ENCODE measurements around the gene NAV3.
"Not testable (repeated sequence)": the region's sequence is repeated elsewhere in the genome, so short reads cannot be mapped to it uniquely, and the experiment has no call there.

NAV3 gene

DNA sequence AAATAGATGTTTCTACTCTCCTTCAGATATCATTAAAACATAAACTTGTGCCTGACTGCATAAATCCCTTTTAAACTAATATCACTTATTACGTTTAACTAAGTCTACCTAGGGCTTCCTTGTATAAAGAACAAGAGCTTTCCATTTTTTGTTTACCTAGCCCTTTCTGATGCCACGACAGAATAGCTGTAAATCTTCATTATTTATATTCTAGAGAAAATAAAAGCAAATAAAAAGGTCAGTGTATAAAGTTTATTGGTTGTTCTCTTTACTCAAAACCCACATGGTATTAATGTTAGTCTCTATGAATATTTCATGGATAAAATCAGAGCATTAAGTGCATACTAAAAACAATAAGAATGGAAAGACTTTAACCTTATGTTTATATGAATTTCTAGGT is 269.1 kb downstream of the NAV3 start:
- TF ChIP-seq EZH2phosphoT487 (IDR thresholded peaks at IDR 0.05; ENCODE audit: low read length) (no peak), EZH2 (optimal IDR thresholded peaks at IDR 0.05; ENCODE audit: low read depth, low read length) (no peak)
- TF ChIP-seq, protein P1, sequence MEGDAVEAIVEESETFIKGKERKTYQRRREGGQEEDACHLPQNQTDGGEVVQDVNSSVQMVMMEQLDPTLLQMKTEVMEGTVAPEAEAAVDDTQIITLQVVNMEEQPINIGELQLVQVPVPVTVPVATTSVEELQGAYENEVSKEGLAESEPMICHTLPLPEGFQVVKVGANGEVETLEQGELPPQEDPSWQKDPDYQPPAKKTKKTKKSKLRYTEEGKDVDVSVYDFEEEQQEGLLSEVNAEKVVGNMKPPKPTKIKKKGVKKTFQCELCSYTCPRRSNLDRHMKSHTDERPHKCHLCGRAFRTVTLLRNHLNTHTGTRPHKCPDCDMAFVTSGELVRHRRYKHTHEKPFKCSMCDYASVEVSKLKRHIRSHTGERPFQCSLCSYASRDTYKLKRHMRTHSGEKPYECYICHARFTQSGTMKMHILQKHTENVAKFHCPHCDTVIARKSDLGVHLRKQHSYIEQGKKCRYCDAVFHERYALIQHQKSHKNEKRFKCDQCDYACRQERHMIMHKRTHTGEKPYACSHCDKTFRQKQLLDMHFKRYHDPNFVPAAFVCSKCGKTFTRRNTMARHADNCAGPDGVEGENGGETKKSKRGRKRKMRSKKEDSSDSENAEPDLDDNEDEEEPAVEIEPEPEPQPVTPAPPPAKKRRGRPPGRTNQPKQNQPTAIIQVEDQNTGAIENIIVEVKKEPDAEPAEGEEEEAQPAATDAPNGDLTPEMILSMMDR (IDR thresholded peaks at IDR 0.05; ENCODE audit: low read length): no peak
- Histone ChIP-seq H3K4me1 (ENCODE audit: low read length) (no peaks in the 10 kb centered on the region), H4K20me1 (ENCODE audit: insufficient read depth, low read length) (no peaks in the 10 kb centered on the region), H3F3A (ENCODE audit: insufficient read depth, low read length) (no peaks in the 10 kb centered on the region), H3K27ac (ENCODE audit: low read length) (no peak overlapping the region), H3K36me3 (replicated peaks; ENCODE audit: insufficient read depth, low read length) (no peaks in the 10 kb centered on the region), H3K4me3 (ENCODE audit: low read length) (no peak overlapping the region), H3K4me2 (ENCODE audit: low read depth, low read length) (no peak overlapping the region), H3K9me3 (replicated peaks; ENCODE audit: insufficient read depth, low read length) (no peaks in the 10 kb centered on the region), H2AFZ (ENCODE audit: low read length) (no peak overlapping the region), H3K27me3 (replicated peaks; ENCODE audit: insufficient read depth, low read length) (no peaks in the 10 kb centered on the region; the same call in 1 of the 2 replicates), H3K79me2 (ENCODE audit: low read length) (no peaks in the 10 kb centered on the region), H3K9me2 (replicated peaks; ENCODE audit: insufficient read depth, low read length) (no peaks in the 10 kb centered on the region), H3K9ac (ENCODE audit: low read length) (no peak overlapping the region)
- DNase-seq: no peak

DNA sequence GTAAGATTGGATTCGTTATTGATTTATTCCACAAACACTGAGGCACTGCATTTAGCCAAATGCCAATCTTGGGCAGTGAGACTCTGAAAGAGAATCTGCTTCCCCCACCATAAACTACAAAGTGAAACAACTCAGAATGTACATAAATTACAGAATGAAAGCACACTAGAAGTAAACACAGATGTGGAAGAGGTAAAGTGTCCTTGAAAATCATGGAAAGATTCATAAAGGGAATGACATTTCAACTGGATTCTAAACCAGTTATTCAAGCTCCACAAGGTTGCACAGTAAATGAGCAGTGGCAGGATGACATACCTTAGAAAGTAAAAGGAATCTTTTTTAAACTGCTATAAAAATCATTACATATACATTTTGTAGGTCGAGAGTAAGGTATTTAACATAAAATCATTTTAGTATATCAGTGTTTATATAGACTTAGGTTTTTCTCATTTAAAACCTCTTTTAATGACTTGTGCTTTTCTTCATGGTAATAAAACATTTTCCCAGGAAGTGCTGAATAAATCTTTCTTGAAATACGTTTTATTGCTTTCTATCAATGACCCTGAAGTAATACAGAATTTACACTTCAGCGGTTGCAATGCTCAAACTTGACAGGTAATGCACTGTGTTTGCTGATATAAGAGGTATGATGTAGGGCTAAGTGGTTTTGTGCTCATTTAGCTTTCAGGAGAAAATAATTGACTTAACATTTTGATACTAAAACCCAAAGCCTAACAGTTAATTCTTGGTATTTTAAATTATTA is 270.6 kb downstream of the NAV3 start:
- no peaks in the 10 kb centered on the region; the same call in 1 of the 2 replicates for H3K27me3 ChIP-seq (replicated peaks; ENCODE audit: insufficient read depth, low read length)
- H3K9me2 ChIP-seq (replicated peaks; ENCODE audit: insufficient read depth, low read length): no peaks in the 10 kb centered on the region
- no peaks in the 10 kb centered on the region for H3F3A ChIP-seq (ENCODE audit: insufficient read depth, low read length)
- H3K4me3 ChIP-seq (ENCODE audit: low read length): no peak overlapping the region
- H3K4me1 ChIP-seq (ENCODE audit: low read length): no peaks in the 10 kb centered on the region
- no peak overlapping the region for H3K9ac ChIP-seq (ENCODE audit: low read length)
- no peak for DNase-seq
- no peak overlapping the region for H3K4me2 ChIP-seq (ENCODE audit: low read depth, low read length)
- H3K9me3 ChIP-seq (replicated peaks; ENCODE audit: insufficient read depth, low read length): no peaks in the 10 kb centered on the region
- H2AFZ ChIP-seq (ENCODE audit: low read length): no peak overlapping the region
- no peaks in the 10 kb centered on the region for H3K79me2 ChIP-seq (ENCODE audit: low read length)
- H4K20me1 ChIP-seq (ENCODE audit: insufficient read depth, low read length): no peaks in the 10 kb centered on the region
- H3K27ac ChIP-seq (ENCODE audit: low read length): no peak overlapping the region
- no peaks in the 10 kb centered on the region for H3K36me3 ChIP-seq (replicated peaks; ENCODE audit: insufficient read depth, low read length)
- no peak for TF ChIP-seq EZH2 (optimal IDR thresholded peaks at IDR 0.05; ENCODE audit: low read depth, low read length)

DNA sequence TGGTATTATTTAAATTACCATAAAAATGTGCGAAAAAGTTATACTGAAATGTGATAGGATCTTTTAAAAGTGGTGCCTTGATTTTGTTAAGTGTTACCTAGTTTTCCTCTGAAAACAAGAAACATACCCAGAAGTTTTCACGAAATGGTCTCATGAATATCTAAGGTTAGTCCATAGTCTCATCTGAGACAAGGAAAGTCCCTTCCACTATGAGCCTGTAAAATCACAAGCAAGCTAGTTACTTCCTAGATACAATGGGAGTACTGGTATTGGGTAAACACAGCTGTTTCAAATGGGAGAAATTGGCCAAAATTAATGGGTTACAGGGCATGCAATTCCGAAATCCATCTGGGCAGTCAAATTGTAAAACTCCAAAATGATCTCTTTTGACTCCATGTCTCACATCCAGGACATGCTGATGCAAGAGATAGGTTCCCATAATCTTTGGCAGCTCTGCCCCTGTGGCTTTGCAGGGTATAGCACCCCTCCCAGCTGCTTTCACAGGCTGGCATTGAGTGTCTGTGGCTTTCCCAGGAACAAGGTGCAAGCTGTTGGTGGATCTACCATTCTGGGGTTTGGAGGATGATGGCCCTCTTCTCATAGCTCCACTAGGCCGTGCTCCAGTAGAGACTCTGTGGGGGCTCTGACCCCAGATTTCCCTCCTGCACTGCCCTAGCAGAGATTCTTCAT is 271.4 kb downstream of the NAV3 start:
- no peaks in the 10 kb centered on the region for H3K4me1 ChIP-seq (ENCODE audit: low read length)
- no peaks in the 10 kb centered on the region for H3K79me2 ChIP-seq (ENCODE audit: low read length)
- no peak for DNase-seq
- no peaks in the 10 kb centered on the region for H4K20me1 ChIP-seq (ENCODE audit: insufficient read depth, low read length)
- H3K27ac ChIP-seq (ENCODE audit: low read length): no peak overlapping the region
- H2AFZ ChIP-seq (ENCODE audit: low read length): no peak overlapping the region
- H3K4me2 ChIP-seq (ENCODE audit: low read depth, low read length): no peak overlapping the region
- no peaks in the 10 kb centered on the region for H3K9me3 ChIP-seq (replicated peaks; ENCODE audit: insufficient read depth, low read length)
- H3K9me2 ChIP-seq (replicated peaks; ENCODE audit: insufficient read depth, low read length): no peaks in the 10 kb centered on the region
- H3K4me3 ChIP-seq (ENCODE audit: low read length): no peak overlapping the region
- no peaks in the 10 kb centered on the region for H3K36me3 ChIP-seq (replicated peaks; ENCODE audit: insufficient read depth, low read length)
- TF ChIP-seq, protein P1 (IDR thresholded peaks at IDR 0.05; ENCODE audit: low read length): no peak
- TF ChIP-seq EZH2 (optimal IDR thresholded peaks at IDR 0.05; ENCODE audit: low read depth, low read length) (no peak), EZH2phosphoT487 (IDR thresholded peaks at IDR 0.05; ENCODE audit: low read length) (no peak)
- no peak overlapping the region for H3K9ac ChIP-seq (ENCODE audit: low read length)
- no peaks in the 10 kb centered on the region; the same call in 1 of the 2 replicates for H3K27me3 ChIP-seq (replicated peaks; ENCODE audit: insufficient read depth, low read length)
- no peaks in the 10 kb centered on the region for H3F3A ChIP-seq (ENCODE audit: insufficient read depth, low read length)

DNA sequence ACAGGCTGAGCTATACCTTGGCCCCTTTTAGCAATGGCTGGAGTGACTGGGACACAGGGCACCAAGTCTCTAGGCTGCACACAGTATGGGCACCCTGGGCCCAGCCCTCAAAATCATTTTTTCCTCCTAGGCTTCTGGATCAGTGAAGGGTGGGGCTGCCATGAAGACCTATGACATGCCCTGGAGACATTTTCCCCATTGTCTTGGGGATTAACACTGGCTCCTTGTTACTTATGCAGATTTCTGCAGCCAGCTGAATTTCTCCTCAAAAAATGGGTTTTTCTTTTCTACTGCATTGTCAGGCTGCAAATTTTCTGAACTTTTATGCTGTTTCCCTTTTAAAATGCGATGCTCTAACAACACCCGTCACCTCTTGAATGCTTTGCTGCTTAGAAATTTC is 272.1 kb downstream of the NAV3 start:
- not testable (repeated sequence) for H3K9me2 ChIP-seq (replicated peaks; ENCODE audit: insufficient read depth, low read length); H3K4me3 ChIP-seq (ENCODE audit: low read length); H3K27me3 ChIP-seq (replicated peaks; ENCODE audit: insufficient read depth, low read length); H3K27ac ChIP-seq (ENCODE audit: low read length); H3K4me1 ChIP-seq (ENCODE audit: low read length); H4K20me1 ChIP-seq (ENCODE audit: insufficient read depth, low read length); H3K9ac ChIP-seq (ENCODE audit: low read length); H2AFZ ChIP-seq (ENCODE audit: low read length); DNase-seq; H3K9me3 ChIP-seq (replicated peaks; ENCODE audit: insufficient read depth, low read length); H3F3A ChIP-seq (ENCODE audit: insufficient read depth, low read length); H3K79me2 ChIP-seq (ENCODE audit: low read length); H3K36me3 ChIP-seq (replicated peaks; ENCODE audit: insufficient read depth, low read length); H3K4me2 ChIP-seq (ENCODE audit: low read depth, low read length)
